Cardiac fibroblast (primary cell): ENCODE results near the gene HOXC12.

Source experiments
- DNase-seq, 2 donors: peaks; one replicate each; pipeline versions ENCODE4 v3.0.0 to v3.0.0-alpha.2; 2010; ENCODE audit warnings: low read depth in 2 of 2
- H3K4me3 ChIP-seq, 2 donors: replicated peaks in 1 of 2; 1 replicate in 1 of 2; 2 replicates in 1 of 2; pipeline ENCODE4 v1.5.1; 2011; ENCODE audit warnings: low read depth in 2 of 2, low read length in 2 of 2, mild to moderate bottlenecking in 2 of 2, moderate library complexity in 1 of 2
- CTCF ChIP-seq: IDR thresholded peaks from one replicate; pipeline ENCODE4 v1.5.1; 2011; ENCODE audit warnings: low read depth, mild to moderate bottlenecking, low read length, inconsistent platforms

The HOXC12 gene

GRCh38 chr12:53929527-53929926, 25.2 kb upstream of the HOXC12 start:
- DNase-seq, result no peak
- TF ChIP-seq CTCF, result no peak

GRCh38 chr12:53930591-53931255, 24.0 kb upstream of the HOXC12 start:
- no peak for DNase-seq
- no peak for TF ChIP-seq CTCF
- no peak overlapping the region for H3K4me3 ChIP-seq

More at GRCh38 chr12:53929527-53929926, 25.2 kb upstream of the HOXC12 start:
- no peak overlapping the region for H3K4me3 ChIP-seq

GRCh38 chr12:53931844-53932581, 22.7 kb upstream of the HOXC12 start:
- DNase-seq, result no peak
- no peak overlapping the region for H3K4me3 ChIP-seq
- no peak for TF ChIP-seq CTCF

- TF ChIP-seq CTCF, result no peak
- no peak overlapping the region for H3K4me3 ChIP-seq
- DNase-seq, result no peak
Measured at GRCh38 chr12:53932915-53933314, 21.8 kb upstream of the HOXC12 start.

GRCh38 chr12:53935383-53936341, 19.0 kb upstream of the HOXC12 start:
- TF ChIP-seq CTCF, result no peak
- peak in 1 of 2 donors; percentile 8 for DNase-seq
- H3K4me3 ChIP-seq, result no peak overlapping the region

GRCh38 chr12:53937099-53937498, 17.6 kb upstream of the HOXC12 start:
- no peak for DNase-seq
- no peak overlapping the region for H3K4me3 ChIP-seq
- TF ChIP-seq CTCF, result no peak
